Embryonic facial prominence (tissue), 1 donor: ENCODE data around the gene DRC7.
"Not testable (repeated sequence)": the region's sequence is repeated elsewhere in the genome, so short reads cannot be mapped to it uniquely, and the experiment has no call there.

ENCODE experiments used
- DNase-seq: peaks from one replicate; pipeline ENCODE4 v3.0.0-alpha.2; 2016; ENCODE audit errors: extremely low spot score

The DRC7 gene

DNA sequence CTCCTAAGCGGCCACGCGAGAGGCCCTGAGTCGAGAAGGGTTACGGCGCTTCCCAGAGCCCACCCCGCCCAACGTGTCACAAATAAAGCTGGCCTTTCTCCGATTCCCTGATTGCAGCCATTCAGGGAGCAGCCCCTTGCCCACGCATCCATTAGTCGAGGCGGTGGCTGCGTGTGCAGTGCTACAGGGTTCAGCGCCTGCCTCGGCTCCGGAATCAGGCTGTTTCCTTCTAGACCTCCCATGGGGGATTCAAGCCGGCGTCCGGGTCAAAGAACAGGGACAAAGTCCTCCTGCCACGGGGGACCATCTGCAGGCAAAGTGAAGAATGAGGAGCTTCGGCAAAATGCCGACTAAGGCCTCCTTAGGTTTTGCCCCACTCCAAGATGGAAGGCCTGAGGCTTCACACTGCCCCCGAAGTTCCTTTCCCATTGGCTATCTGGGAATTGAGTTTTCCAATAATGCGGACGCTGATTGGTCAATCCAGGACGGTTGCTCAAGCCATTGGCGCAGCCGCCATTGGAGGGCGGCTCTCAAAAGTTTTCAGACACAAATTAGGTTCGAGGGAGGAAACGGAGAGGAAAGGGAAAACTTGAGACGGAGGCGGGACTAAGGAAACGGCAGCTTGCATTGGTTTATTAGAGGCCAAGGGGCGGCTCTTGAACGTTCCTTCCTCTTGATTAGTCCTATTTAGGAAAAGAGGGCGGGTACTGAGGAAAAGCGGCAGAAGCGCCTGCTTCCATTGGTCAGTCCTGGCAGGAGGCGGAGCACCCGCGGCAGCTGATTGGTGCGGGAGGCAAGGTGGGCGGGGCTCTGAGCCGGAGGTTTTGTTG is 40.5 kb downstream of the DRC7 start:
- DNase-seq = peak; percentile 100

DNA sequence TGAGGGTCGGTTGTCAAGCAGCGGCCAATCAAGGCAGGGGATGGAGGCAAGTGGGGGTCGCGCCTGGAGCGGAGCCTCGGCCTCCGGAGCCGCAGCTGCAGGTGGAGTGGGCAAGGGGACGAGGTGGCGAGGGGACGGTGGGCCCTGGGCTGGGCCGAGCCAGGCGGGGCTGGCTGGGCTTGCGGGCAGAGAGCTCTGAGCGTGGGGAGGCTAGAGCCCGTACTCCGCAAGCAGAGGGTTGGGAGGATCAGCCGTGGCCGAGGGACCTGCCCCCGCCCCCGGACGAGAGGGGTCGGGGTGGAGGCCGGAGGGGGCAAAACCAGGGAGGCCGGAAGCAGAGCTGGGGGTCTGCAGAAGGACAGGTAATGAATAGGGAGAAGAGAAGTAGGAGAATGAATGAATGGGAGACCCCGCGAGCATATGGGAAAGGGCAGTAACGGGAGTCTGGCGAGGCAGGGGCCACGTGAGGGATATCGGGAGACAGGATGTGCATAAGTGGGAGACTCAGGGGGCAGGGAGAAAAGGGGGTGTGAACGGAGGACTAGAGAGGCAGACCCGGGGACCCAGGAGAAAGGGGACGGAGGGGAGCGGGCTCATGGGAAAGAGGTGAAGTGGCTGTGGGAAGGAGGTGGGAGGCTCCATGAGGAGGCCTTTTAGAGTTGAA is 41.3 kb downstream of the DRC7 start, which contains the start of gene KATNB1:
Gene KATNB1, plus strand, starts transcription at position 16 of the 664 bp plus-strand sequence. CDS start 1,474 bp downstream, outside the sequence.
- peak; percentile 29 for DNase-seq

DNA sequence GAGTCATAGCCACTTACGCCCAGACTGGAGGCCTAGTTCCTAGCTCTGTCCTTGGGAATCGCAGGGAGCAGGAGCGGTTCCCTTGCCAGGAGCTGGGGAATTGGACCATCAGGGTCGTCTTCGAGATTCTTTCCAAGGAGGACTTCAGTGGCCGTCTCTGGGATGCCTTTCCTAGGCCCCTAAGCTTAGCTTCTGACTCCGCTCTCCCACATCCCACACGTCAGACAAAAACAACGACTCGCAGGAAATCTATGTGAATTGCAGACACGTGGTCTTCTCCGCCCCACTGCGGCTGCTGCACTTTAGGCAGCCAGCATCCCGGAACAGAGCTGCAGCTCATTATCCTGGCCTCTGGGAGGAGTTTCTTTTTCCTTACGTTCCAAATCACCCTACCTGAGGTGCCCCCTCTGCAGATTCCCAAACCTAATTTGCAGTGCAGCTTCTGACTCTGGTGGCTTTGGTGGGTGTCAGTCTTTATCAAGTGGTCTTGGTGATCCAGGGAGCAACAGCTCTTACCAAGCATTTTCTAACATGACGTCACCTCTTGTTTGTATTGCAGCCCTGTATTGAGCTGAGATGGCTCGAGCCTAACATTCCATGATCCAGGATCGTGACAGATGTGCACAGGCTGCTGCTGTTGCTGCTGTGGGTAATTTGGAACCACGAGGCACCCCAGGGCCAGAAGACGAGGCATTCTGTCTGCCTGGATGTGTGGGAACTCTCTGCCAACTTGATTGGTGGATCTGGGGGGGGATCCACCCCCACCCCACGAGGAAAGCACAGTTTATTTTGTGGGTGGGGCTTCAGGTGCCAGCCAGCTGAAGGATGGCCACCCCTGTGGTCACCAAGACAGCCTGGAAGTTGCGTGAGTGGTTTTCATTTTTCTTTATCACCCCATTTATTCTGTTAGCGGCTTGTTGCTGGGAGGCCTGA is 42.1 kb downstream of the DRC7 start:
- DNase-seq = peak; percentile 59

DNA sequence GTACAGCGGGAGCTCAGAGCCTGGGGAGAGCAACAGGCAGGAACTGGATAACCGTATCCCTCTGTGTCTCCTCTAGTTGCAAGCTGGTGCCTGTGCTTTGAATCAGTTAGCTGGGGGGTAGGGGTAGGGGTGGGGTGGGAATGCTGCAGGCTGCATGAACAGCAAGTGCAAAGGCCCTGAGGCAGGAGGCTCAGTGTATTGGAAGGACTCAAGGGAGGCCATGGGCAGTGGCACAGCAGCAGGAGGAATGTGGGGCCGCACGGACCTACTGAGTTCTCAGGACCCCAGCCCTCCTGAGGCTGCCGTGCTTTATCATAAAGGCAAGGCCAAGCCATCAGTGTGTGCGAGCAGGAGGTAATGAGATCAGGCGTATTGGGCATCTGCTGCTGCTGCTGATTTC is 44.2 kb downstream of the DRC7 start:
- DNase-seq = no peak

DNA sequence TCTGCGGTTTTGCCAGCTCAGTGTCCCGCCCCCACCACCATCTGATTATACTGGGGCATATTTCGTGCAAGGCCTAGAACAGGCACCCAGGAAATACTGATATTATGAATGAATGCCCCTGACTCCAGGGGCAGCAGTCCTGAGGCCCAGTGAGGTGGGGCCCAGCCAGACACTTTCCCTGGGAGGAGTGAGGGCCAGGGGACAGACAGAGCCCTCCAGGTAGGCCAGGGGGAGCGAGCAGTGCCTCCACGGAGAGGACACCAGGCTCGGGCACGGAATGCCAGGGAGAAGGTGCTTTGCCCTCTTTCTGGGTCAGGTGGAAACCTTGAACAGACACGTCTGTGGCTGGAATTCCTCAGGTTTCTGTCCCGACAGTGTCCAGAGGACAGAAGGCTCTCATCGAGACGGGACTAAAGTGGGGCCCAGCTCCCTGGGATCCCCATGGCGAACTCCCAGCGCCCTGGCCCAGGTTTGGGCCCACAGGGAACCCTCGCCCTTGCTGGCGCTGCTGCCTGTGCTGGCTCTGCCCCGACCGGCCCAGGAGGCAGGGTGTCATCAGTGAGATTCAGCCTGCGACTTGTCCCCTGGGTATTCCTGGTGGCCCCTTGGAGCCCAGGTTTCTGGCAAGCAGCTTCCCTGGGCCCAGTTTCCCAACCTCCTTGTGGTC is 45.3 kb downstream of the DRC7 start:
- no peak for DNase-seq

DNA sequence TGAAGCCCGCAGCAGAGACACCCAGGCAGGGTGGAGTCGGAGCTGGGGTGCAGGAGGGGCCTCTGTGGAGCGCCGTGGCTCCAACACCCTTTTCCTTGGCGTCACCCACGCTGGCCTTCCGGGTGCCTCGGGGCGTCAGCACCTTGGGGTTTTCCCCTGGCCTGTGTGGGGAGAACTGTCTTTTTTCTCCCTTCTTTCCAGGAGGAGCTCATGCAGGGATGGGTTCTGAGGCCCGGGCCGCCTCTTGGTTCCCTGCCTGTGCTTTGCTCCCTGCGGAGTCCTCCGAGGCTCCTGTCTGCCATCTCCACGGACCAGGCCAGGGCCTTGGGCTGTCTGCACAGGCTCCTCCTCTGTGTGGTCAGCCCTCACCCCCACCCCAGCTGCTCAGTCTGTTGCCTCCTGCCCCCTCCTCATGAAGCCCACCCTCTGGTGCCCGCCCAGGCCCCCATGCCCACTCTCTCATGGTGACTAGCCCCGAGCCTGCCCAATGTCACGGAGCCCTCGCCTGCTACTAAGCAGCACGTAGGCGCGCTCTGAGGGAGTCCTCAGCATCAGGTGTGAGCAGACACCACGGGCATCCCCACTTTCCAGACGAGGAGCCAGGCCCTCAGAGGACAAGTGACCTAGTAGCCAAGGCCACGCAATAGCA is 45.9 kb downstream of the DRC7 start:
- DNase-seq = no peak

DNA sequence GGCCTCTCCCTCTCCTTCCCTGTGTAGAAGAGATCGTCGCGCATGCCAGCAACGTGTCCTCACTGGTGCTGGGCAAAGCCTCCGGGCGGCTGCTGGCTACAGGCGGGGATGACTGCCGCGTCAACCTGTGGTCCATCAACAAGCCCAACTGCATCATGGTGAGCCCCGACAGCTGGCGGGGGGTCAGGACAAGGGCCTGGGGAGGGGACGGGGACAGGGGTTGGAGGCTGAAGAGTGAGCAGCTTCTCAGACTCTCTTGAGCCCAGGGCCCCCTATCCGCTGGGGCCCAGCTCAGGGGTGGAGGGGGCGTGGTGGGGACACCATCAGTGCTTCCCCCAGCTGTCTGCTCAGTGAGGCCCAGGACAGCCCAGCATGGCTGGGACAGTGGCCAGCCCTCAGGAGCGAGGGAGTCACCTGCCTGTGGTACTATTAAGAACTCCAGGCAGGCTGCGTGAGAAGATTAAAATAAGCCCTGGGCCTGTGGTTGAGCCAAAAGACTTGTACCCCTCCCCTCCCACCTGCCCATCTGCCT is 47.1 kb downstream of the DRC7 start:
- no peak for DNase-seq

DNA sequence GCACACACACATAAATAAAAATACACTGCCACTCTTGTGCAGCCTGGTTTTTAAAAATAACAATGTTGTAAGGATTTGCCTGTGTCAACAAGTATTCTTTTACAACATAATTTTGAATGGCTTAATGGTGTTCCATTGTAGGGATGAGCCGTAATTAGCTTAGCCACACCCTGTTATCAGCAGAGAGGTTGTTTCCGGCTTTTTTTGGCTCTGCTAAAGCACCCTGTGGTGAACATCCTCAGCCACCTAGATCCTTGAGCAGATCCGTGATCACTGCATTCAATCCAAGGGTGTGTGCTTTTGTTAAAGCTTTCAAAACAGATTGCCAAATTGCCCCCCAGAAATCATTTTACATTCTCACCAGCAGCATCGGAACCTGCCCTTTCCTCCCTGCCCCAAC is 47.9 kb downstream of the DRC7 start:
- no peak for DNase-seq

DNA sequence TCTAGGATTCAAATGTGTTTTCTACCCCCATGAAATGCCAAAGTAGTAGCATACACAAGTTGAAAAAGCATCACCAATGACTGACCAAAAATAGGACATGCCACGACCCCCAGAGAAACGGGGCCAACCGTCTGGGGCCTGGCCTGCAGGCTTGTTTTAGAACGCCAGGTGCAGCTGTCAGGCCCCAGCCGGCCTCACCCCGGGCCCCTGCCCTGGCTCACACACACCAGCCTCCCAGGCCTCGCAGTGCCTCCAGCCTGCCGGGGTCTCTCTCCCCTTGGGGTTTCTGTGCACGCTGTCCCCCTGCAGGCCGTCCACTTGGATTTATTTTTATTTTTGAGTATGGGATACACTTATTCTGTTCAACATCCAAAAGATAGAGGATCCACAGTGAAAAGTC is 48.9 kb downstream of the DRC7 start:
- DNase-seq = no peak

DNA sequence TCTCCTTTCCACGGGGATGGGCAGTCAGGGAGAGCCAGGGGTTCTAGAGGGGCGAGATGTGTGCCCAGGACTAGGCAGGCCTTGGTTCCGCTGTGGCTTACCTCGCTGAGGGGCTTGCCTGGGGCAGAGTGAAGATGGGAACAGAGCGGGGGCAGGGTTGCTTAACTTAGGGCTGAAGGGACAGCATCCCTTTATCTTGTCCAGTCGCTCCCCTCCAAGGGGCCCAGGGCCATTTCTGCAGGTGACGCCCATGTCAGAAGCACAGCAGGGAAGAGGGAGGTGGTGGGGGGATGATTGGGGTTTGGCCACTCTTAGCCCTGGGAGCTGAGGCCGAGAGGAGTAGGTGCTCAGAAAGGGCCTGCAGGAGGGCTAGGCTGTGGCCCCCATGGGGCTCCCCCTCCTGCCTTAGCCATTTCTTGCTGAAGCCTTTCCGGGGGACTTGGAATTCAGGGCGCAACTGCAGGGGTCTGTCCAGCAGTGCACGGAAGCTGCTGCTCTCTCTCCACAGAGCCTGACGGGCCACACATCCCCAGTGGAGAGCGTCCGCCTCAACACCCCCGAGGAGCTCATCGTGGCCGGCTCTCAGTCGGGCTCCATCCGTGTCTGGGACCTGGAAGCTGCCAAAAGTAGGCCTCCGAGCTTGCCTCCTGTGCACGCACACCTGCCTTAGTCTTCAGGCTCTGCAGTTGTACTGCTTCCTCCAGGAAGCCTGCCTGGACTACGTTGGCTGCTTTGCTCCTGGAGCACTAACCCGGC is 49.5 kb downstream of the DRC7 start:
- no peak for DNase-seq

DNA sequence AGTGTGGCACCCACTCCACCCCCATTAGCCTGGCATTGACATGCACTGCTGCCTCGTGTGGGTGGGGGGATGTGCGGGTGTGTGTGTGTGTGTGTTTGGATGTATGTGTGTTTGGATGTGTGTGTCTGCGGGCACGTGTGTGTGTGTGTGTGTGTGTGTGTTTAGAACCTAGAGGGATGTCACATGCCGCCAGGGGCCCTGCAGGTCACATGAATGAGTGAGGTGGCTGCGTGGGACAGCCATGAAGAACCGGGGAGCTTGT is 50.0 kb downstream of the DRC7 start:
- DNase-seq = no peak

DNA sequence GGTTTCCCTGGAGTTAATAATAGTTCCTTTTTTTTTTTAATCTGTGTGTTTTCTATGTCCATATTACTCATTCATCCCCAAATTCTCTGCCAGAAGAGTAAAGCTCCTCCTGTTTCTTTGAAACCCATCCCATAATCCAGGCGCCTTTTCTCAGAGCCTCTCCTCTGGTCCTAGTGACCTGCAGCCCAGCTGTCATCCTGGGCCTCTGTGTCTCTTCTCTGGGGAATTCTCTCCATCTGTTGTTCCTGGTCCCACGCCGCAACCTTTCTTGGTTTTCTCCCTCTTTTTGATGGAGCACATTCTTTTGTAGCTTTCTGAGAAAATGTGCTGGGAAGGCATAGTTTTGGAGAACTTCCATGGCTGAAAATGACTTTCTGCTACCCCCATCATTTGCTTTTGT is 51.2 kb downstream of the DRC7 start:
- DNase-seq = no peak

DNA sequence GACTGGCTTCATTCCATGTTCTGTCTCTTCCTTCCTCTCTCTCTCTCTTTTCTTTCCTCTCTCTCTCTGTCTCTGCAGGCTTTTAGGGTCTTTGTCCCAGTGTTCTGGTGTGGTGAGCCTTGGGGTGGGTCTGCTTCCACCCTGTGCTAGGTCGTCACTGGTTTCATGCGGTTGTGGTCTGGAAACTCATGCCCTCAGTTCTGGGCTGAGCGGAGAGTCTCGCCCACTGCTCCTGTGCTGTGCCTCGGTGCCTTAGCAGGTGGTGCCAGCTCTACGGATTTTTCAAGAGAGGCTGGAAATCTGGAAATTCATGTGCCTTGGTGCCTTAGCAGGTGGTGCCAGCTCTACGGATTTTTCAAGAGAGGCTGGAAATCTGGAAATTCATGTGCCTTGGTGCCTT is 51.7 kb downstream of the DRC7 start:
- DNase-seq = not testable (repeated sequence)

DNA sequence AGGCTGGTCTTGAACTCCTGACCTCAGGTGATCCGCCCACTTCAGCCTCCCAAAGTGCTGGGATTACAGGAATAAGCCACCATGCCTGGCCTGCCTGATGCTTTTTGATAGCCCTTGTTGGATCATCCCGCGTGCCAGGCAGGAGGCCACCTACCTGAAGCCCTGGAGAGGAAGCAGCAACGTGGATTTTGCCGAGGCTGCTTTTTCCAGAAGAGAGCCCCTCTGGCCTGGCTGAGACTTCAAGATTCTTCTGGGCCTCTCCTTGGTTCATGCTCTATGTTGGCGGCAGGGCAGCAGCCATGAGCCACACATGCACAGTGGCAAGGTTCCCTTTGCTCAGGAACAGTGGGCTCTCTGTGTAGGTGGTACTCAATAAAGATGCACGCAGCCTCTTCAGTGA is 52.5 kb downstream of the DRC7 start:
- no peak for DNase-seq

DNA sequence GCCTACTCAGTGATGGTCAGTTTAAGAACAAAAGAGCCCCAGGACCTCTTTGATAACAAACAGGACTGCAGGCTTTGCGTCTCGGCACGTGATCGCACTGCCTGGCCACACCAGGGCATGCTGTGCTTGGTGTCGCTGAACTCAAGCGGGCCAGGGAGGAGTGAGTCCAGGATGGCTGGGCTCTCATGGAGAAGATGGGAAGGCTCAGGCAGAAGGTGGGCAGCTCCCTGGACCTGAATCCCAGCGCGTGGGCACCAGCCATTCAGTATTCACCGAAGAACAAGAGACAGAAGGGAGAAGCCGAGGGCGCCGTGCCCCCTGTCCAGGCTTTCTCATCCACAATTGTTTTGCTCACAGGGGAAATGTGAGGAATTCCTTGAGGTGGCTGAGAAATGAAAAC is 52.9 kb downstream of the DRC7 start:
- no peak for DNase-seq

DNA sequence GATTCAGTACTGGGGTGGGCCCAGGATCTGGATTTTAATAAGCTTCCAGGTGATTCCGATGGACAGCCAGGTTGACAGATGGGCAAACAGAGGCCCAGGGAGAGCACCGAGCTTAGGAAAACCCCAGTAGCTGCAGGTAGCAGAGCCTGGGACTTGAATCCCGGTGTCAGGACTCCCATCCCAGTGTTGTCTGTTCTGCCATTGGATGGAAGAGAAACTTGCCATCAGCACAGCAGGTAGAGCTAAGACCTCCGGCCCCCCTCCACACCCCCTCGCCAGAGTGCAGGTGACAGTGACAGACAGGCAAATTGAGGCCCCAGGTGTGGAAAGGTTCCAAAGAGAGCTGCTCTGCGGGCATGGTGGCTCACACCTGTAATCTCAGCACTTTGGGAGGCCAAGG is 53.4 kb downstream of the DRC7 start:
- no peak for DNase-seq

DNA sequence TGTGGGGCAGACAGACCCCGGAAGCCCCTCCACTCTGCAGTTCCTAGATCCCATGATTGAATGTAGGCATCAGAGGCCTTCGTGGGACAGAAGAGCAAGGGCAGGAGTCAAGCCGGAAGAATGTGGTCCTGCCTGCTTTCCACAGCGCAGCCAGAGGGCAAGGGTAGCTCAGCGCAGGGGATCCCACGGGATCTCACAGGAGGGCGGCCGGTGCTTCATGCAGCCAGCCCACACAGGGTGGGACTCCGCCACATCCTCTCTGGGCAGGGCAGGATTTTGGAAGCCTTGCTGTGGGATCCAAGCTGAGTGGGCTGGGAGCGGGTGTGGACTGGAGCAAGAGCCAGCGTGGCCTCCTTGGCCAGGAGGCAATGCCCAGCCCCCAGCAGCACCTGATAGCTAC is 54.0 kb downstream of the DRC7 start:
- DNase-seq = no peak

DNA sequence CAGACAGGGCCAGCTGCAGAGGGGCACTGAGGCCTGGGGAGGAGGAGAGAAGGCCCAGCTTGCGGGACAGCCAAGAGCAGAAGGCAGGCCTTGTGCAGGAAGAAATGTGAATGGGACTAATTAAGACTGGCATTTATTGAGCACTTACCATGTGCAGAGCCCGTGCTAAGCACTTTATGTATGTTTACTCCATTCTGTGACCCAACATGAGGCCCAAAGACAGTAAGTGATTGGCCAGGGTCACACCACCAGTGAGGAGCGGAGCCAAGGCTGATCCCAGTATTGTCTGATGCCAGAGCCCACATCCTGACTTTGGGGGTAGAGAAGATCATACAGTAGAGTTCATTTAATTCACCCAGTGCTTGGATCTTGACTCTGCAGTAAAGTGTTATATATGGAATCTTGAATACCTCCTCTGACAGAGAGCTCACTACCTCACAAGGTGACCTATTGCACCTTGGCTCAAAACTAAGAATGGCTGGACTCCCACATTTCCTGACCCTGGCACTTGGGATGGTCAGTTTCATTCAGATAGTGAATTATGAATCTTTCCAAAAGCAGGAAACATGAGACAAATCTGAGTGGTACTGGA is 54.6 kb downstream of the DRC7 start:
- no peak for DNase-seq

DNA sequence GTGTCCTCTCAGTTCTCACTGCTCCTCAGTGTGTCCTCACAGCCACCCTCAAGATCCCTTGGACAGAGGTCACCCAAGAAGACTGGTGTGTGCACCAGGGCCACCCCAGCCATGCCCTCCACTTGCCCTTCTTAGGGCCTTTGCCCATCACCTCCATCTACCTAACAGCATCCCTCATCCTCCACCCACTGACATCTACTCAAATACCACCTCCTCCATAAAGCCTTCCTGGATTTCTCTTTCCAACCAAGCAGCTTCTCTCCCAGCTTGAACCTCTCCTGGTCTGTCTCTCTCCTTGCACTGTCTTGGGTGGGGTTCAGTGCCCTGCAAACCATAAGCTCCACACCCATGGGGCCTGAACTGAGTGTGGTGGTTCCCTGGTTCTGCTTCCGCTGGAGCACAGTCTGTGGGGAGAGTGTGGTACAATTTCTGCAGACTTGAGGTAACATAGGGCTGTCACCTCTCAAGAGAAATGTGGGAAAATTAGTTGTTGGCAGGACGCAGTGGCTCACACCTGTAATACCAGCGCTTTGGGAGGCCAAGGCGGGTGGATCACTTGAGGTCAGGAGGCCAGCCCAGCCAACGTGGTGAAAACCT is 55.3 kb downstream of the DRC7 start:
- no peak for DNase-seq
